AG09319 (cell line): ENCODE measurements around the gene PSAT1.

Source experiments
- DNase-seq: peaks from one replicate; pipeline ENCODE4 v3.0.0-alpha.2; 2010; ENCODE audit warnings: low read depth; ENCODE audit errors: extremely low read depth
- CTCF ChIP-seq: IDR thresholded peaks from 2 replicates; pipeline ENCODE4 v1.5.1; 2011; ENCODE audit warnings: low read depth, mild to moderate bottlenecking, inconsistent platforms, low read length, moderate library complexity

The PSAT1 gene

GRCh38 chr9:78332381-78332780 lies 35.5 kb downstream of the PSAT1 start:
- DNase-seq = no peak
- TF ChIP-seq CTCF = no peak

- DNase-seq = no peak
- TF ChIP-seq CTCF = no peak
These were observed 51.9 kb downstream of the PSAT1 start for GRCh38 chr9:78348848-78349247.

- no peak for DNase-seq
These were observed 54.9 kb downstream of the PSAT1 start for GRCh38 chr9:78351816-78352215.

GRCh38 chr9:78354324-78354973 lies 57.5 kb downstream of the PSAT1 start:
- no peak for TF ChIP-seq CTCF
- DNase-seq = no peak

More at GRCh38 chr9:78351816-78352215, 54.9 kb downstream of the PSAT1 start:
- no peak for TF ChIP-seq CTCF

- no peak for DNase-seq
These were observed 58.1 kb downstream of the PSAT1 start for GRCh38 chr9:78354989-78355388.

GRCh38 chr9:78356634-78357033 lies 59.7 kb downstream of the PSAT1 start:
- DNase-seq = no peak
- no peak for TF ChIP-seq CTCF

More at GRCh38 chr9:78354989-78355388, 58.1 kb downstream of the PSAT1 start:
- no peak for TF ChIP-seq CTCF

- DNase-seq = no peak
- TF ChIP-seq CTCF = no peak
These were observed 60.4 kb downstream of the PSAT1 start for GRCh38 chr9:78357165-78357873.
